ENCODE results near the gene ITGB6. TPM values are rescaled to one million over a fixed set of nuclear protein-coding genes. Genes with fewer than 3 reads are reported as not detected.
A peak's percentile ranks its signal among the peaks of the same experiment; 100 is the strongest.
"Not testable (repeated sequence)": the region's sequence is repeated elsewhere in the genome, so short reads cannot be mapped to it uniquely, and the experiment has no call there.

ITGB6 gene
- total RNA-seq, 1 donor from 2014 or later, result 0.18 TPM

- no peak for ATAC-seq
- DNase-seq (ENCODE audit: low spot score), result no peak
These were observed 55.6 kb downstream of the ITGB6 start for GRCh38 chr2:160144280-160144990.

GRCh38 chr2:160142472-160142871 is 57.6 kb downstream of the ITGB6 start:
- ATAC-seq (no peak), DNase-seq (ENCODE audit: low spot score) (no peak)

GRCh38 chr2:160141912-160142311 is 58.2 kb downstream of the ITGB6 start:
- no peak for ATAC-seq
- DNase-seq (ENCODE audit: low spot score), result no peak

GRCh38 chr2:160141419-160141818 is 58.7 kb downstream of the ITGB6 start:
- DNase-seq (ENCODE audit: low spot score) (no peak), ATAC-seq (no peak)

- DNase-seq (ENCODE audit: low spot score) (no peak), ATAC-seq (no peak)
These were observed 59.6 kb downstream of the ITGB6 start for GRCh38 chr2:160140471-160140870.

GRCh38 chr2:160139991-160140390 is 60.1 kb downstream of the ITGB6 start:
- DNase-seq (ENCODE audit: low spot score) (no peak), ATAC-seq (no peak)

- no peak for ATAC-seq
These were observed 60.7 kb downstream of the ITGB6 start for GRCh38 chr2:160139350-160139749.

GRCh38 chr2:160138406-160138805 is 61.7 kb downstream of the ITGB6 start:
- DNase-seq (ENCODE audit: low spot score) (no peak), ATAC-seq (no peak)

More at GRCh38 chr2:160139350-160139749, 60.7 kb downstream of the ITGB6 start:
- DNase-seq (ENCODE audit: low spot score), result no peak

GRCh38 chr2:160137464-160137863 is 62.6 kb downstream of the ITGB6 start:
- DNase-seq (ENCODE audit: low spot score) (no peak), ATAC-seq (no peak)

- DNase-seq (ENCODE audit: low spot score), result no peak
- ATAC-seq, result no peak
These were observed 67.3 kb downstream of the ITGB6 start for GRCh38 chr2:160132761-160133160.

GRCh38 chr2:160126756-160127155 is 73.3 kb downstream of the ITGB6 start:
- ATAC-seq (no peak), DNase-seq (ENCODE audit: low spot score) (no peak)

- ATAC-seq (no peak), DNase-seq (ENCODE audit: low spot score) (no peak)
These were observed 73.8 kb downstream of the ITGB6 start for GRCh38 chr2:160126315-160126714.

- DNase-seq (ENCODE audit: low spot score) (no peak), ATAC-seq (no peak)
These were observed 74.2 kb downstream of the ITGB6 start for GRCh38 chr2:160125828-160126227.

GRCh38 chr2:160125366-160125765 is 74.7 kb downstream of the ITGB6 start:
- no peak for ATAC-seq

GRCh38 chr2:160124571-160124970 is 75.5 kb downstream of the ITGB6 start:
- ATAC-seq (no peak), DNase-seq (ENCODE audit: low spot score) (no peak)

More at GRCh38 chr2:160125366-160125765, 74.7 kb downstream of the ITGB6 start:
- no peak for DNase-seq (ENCODE audit: low spot score)

GRCh38 chr2:160114721-160115120 is 85.4 kb downstream of the ITGB6 start:
- not testable (repeated sequence) for ATAC-seq; DNase-seq (ENCODE audit: low spot score)

GRCh38 chr2:160114020-160114419 is 86.1 kb downstream of the ITGB6 start:
- DNase-seq (ENCODE audit: low spot score) (no peak), ATAC-seq (no peak)

GRCh38 chr2:160111951-160112798 is 87.9 kb downstream of the ITGB6 start:
- DNase-seq (ENCODE audit: low spot score) (no peak), ATAC-seq (no peak)

GRCh38 chr2:160110674-160111239 is 89.3 kb downstream of the ITGB6 start:
- no peak for DNase-seq (ENCODE audit: low spot score)
- ATAC-seq, result no peak

GRCh38 chr2:160109939-160110673 is 90.0 kb downstream of the ITGB6 start:
- ATAC-seq (peak; percentile 96), DNase-seq (ENCODE audit: low spot score) (peak; percentile 52)

- DNase-seq (ENCODE audit: low spot score) (no peak), ATAC-seq (no peak)
These were observed 90.8 kb downstream of the ITGB6 start for GRCh38 chr2:160109243-160109642.

Measured in left lobe of liver (tissue), 2 donors.